ENCODE measurements around the gene MVD. TPM values are rescaled to one million over a fixed set of nuclear protein-coding genes. Genes with fewer than 3 reads are reported as not detected.

MVD gene
- total and polyA plus RNA-seq, 8 donors = 7.1 to 302 (median 45.9) TPM

- 65 to 87% (median 67%) methylated on average over 20 of the region's 20 CpGs for WGBS, 5 donors
- Histone ChIP-seq H3K27ac (peak overlapping the region in 4 of 5 donors; percentile 73 to 90 (median 84)), H3K4me1 (peaks cover 35 to 68% (median 43%) of the 10 kb centered on the region in 4 donors), H3K36me3 (peaks cover 5 to 80% (median 59%) of the 10 kb centered on the region in 4 donors), H3K9me3 (no peaks in the 10 kb centered on the region), H3K27me3 (no peaks in the 10 kb centered on the region), H3K4me3 (no peak overlapping the region)
- no peak for TF ChIP-seq CTCF (IDR thresholded peaks at IDR 0.05)
- no peak for TF ChIP-seq POLR2A (IDR thresholded peaks at IDR 0.05)
- no peak for TF ChIP-seq POLR2AphosphoS5 (IDR thresholded peaks at IDR 0.05)
- TF ChIP-seq EP300 (IDR thresholded peaks at IDR 0.05) = no peak
- intact Hi-C loops (cut with DNase I; ENCODE audit: low total_unique reads) = no loop called here
- DNase-seq = peak in 1 of 2 donors; percentile 60
These were observed 45.4 kb downstream of the MVD start for GRCh38 chr16:88617268-88618031.

- H3K36me3 ChIP-seq = peaks cover 3 to 80% (median 59%) of the 10 kb centered on the region in 4 donors
- no peak for DNase-seq
- no peak overlapping the region for H3K4me3 ChIP-seq
- peaks cover 35 to 68% (median 43%) of the 10 kb centered on the region in 4 donors for H3K4me1 ChIP-seq
- H3K27me3 ChIP-seq = no peaks in the 10 kb centered on the region
- intact Hi-C loops (cut with DNase I; ENCODE audit: low total_unique reads) = no loop called here
- no peaks in the 10 kb centered on the region for H3K9me3 ChIP-seq
- peak overlapping the region; percentile 57 to 90 (median 81) for H3K27ac ChIP-seq
- TF ChIP-seq EP300 (IDR thresholded peaks at IDR 0.05) (no peak), CTCF (IDR thresholded peaks at IDR 0.05) (no peak), POLR2AphosphoS5 (IDR thresholded peaks at IDR 0.05) (no peak), POLR2A (IDR thresholded peaks at IDR 0.05) (no peak)
- WGBS, 5 donors = 38 to 84% (median 54%) methylated on average over 9 to 12 of the region's 12 CpGs
These were observed 46.2 kb downstream of the MVD start for GRCh38 chr16:88616736-88617135.

- peak; percentile 23 to 93 (median 64) for TF ChIP-seq POLR2AphosphoS5 (IDR thresholded peaks at IDR 0.05)
- no peak for TF ChIP-seq CTCF (IDR thresholded peaks at IDR 0.05)
- no peak for TF ChIP-seq EP300 (IDR thresholded peaks at IDR 0.05)
- TF ChIP-seq POLR2A (IDR thresholded peaks at IDR 0.05) = no peak
- Histone ChIP-seq H3K4me3 (peak overlapping the region in 1 of 4 donors; percentile 13), H3K4me1 (peaks cover 35 to 68% (median 43%) of the 10 kb centered on the region in 4 donors), H3K9me3 (no peaks in the 10 kb centered on the region), H3K27ac (peak overlapping the region; percentile 45 to 90 (median 81)), H3K36me3 (peaks cover 7 to 83% (median 59%) of the 10 kb centered on the region in 4 donors), H3K27me3 (no peaks in the 10 kb centered on the region)
- DNase-seq = peak; percentile 94 to 98
- intact Hi-C loops (cut with DNase I; ENCODE audit: low total_unique reads) = no loop called here
- 31 to 65% (median 42%) methylated on average over 11 to 13 of the region's 13 CpGs for WGBS, 5 donors
These were observed 46.6 kb downstream of the MVD start for GRCh38 chr16:88616320-88616719.

- peaks cover 18 to 96% (median 71%) of the 10 kb centered on the region in 4 donors for H3K36me3 ChIP-seq
- H3K27ac ChIP-seq = peak overlapping the region in 1 of 5 donors; percentile 87
- H3K4me3 ChIP-seq = no peak overlapping the region
- no peaks in the 10 kb centered on the region for H3K9me3 ChIP-seq
- H3K27me3 ChIP-seq = no peaks in the 10 kb centered on the region
- no peak for DNase-seq
- TF ChIP-seq POLR2AphosphoS5 (IDR thresholded peaks at IDR 0.05) (no peak), CTCF (IDR thresholded peaks at IDR 0.05) (no peak), POLR2A (IDR thresholded peaks at IDR 0.05) (no peak), EP300 (IDR thresholded peaks at IDR 0.05) (no peak)
- 82 to 95% (median 91%) methylated on average over 17 to 19 of the region's 19 CpGs for WGBS, 5 donors
- peaks cover 35 to 61% (median 43%) of the 10 kb centered on the region in 4 donors for H3K4me1 ChIP-seq
- intact Hi-C loops (cut with DNase I; ENCODE audit: low total_unique reads) = no loop called here
These were observed 47.9 kb downstream of the MVD start for GRCh38 chr16:88614818-88615580.

Data from stomach (tissue), 9 donors.